ENCODE measurements around the gene CMTM4.
"Not testable (repeated sequence)": the region's sequence is repeated elsewhere in the genome, so short reads cannot be mapped to it uniquely, and the experiment has no call there.

Gene CMTM4

DNA sequence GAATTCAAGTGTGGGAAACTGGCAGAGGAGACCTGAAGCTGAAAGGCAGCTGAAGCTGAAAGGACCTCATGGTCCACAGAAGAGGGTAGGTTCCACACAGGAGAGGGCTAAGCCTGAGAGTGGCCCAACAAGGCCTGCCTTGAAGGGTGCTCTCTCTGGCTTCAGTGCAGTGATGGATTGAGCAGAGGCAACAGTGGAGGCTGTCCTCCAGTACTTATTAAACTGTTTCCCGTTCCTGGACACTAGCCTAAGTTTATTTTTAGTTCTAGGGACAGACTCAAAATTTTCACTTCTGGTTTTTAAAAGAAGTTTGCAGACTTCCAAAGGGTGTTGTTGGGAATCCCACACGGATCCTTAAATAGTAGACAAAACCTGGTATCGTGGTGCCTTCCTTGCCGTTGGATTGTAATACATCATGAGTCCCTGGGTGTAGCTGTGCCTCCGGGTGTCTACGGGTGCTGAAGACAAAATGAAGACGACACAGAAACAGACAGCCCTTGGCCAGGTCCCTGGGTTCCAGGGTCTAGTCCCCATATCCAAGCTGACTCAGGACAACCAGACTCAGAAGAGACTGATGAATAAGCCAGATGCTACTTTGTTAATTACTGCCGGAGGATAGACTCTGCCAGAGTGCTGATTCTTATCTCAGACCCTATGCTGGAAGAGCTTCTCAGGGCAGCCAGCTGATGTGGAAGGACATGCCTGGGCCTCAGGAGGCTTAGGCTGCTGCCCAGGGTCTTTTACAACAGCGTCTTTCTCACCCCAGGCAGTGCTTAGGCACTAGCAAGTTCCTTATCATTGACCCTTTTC is 7.1 kb upstream of the CMTM4 start:
- DNase-seq = no peak

DNA sequence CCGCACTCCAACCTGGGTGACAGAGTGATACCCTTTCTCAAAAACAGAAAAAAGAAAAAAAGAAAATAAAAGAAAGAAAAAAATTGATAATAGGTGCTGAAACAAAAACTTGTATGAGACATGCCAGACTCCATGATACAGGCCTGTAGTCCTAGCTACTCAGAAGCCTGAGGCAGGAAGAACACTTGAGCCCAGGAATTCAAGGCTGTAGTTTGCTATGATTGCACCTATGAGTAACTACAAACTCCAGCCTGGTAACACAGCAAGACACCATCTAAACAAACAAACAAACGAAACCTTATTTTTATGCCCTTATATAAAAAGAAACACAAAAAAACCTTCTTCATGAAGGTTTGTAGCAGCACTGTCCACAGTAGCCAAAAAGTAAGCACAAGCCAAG is 5.0 kb upstream of the CMTM4 start:
- no peak for DNase-seq

- DNase-seq = no peak
Observed at GRCh38 chr16:66701026-66701425, 4.5 kb upstream of the CMTM4 start.

DNA sequence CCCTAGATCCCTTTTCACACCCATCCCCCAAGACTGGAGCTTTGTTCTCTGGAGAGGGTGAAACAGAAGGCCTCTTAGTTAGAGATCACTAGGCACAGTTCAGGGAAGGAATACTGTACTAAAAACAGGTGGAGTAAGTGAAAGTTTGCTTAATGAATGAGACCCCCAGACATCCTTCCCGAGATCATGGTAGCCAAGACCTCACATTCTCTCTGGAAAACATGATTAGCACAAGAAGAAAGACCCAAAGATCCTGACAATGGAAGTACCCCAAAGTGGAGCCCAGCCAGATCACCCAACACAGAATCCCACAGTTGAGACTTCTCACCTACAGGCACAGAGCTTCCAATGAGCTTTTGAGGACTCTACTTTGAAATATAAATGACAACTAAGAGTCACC is 3.4 kb upstream of the CMTM4 start:
- DNase-seq = no peak

GRCh38 chr16:66698046-66698445 is 1.5 kb upstream of the CMTM4 start:
- no peak for DNase-seq

DNA sequence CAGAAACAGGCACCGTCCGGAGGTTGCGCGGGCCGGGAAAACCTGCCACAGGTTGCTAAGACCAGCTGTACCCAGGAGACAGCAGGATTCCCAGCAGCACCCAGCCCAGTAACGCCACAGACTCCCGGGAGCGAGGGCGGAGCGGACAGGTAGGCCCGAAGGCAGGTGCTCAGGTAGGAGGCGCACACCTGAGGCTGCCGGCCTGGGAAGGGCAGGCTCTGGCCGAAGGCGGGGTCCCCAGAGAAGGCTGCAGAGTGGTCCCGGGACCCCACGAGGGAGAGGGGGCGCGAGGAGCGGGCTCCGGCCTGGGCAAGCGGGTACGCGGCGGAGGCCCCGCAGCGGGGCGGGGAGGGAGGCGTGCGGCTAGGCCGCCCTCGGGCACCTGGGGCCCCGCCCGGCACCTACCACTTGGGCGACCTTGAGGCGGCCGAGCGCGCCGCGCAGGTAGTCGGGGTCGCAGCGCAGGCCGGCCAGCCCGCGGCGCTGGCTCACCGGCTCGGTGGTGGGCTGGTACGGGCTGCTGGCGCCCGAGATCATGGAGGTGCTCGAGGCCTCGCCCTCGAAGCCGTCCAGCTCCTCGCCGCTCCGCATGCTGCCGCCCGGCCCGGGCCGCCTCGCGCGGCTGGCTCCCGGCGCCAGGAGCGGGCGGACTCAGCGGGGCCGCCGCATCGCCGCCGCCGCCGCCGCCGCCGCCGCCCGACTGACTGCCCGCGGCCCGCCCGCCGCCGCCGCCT is 441 bp downstream of the CMTM4 start:
- DNase-seq = no peak

DNA sequence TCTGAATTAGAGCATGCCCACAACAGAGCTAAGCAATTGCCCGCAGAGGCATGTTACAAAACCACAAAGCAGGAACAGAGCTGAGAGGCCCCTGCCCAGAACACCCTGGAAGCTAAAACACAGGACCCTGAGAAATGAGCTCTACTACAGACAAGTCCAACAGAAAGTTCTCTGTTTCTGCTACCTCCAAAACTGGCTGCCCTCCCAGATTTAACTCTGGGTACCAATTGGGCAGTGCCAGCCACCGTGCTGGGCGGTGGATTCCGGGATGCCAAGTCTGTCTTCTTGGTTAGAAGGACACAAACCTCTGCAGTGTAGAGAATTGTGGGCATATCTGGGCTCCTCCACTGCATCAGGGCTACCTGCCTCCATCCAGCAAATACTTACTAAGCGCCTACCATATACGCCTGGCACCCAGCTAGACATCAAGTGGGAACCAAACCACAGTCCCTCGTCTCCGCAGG is 1.0 kb downstream of the CMTM4 start:
- DNase-seq = no peak

- no peak for DNase-seq
Observed at GRCh38 chr16:66693149-66693548, 3.4 kb downstream of the CMTM4 start.

DNA sequence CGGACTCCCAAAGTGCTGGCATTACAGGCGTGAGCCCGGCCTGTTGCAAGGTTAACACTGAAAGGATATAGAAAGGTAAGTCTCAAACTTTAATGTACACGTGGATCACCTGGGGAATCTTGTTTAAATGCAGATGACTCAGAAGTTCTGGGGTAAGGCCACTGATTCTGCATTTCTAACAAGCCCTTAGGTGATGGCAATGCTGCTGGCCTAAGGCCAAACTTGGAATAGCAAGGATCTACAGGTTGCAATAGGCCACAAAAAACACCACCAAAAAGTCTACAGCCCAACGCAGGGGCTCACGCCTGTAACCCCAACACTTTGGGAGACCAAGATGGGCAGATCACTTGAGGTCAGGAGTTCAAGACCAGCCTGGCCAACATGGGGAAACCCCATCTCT is 4.2 kb downstream of the CMTM4 start:
- no peak for DNase-seq

DNA sequence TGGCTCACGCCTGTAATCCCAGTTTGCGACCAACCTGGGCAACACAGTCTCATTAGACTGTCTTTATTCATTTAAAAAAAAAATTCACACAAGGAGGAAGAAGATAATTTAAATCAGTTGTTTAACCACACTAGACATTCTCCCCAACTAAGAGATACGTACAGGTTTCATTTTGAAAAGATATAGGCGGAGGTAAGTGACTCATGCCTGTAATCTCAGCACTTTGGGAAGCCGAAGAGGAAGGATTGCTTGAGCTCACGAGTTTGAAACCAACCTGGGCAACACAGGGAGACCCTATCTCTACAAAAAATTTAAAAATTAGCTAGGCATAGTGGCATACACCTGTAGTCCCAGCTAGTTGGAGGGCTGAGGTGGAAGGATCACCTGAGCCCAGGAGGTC is 5.3 kb downstream of the CMTM4 start:
- DNase-seq = no peak

DNA sequence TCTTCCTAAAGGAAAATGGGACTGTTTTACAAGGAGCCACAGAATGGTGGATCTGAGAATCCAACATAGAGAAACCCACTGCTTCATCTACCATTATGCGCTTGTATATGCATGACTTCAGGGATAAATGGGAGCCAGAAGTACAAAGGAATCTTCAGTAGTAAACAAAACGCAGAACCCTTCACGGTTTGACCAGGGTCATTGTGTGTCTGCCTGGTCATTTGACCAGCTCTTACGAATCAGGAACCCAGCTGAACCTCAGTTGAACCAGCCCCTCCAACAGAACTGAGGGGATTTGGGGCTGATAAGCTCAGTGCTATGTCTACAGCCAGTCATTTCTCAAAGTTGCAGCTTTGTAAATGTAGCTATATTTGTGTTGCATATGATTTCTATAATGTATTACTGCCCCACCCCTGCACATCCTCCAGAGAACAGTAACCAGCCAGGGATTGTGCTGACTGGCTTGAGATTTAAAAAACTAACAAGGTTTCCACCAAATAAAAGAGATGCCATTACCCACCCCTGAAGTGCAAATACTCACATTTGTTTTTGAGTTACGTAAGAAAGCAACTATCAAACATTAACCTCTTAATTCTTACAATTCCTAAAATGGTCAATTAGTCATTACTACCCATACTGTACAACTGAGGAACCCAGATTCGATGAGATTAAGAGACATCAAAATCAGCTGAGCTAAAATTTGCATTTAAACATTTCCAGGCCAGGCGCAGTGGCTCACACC is 6.3 kb downstream of the CMTM4 start:
- DNase-seq = no peak

DNA sequence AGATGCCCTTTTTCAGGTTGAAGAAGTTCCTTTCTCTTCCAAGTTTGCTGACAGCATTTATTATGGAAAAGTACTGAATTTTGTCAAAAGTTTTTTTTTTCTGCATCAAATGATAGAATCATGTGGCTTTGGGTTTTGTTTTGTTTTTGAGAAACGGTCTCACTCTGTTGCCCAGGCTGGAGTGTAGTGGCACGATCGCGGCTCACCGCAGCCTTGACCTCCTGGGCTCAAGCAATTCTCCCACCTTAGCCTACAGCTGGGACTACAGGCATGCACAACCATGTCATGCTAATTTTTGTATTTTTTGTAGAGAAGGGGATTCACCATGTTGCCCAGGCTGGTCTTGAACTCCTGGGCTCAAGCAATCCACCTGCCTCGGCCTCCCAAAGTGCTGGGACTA is 7.3 kb downstream of the CMTM4 start:
- DNase-seq = no peak

- no peak for DNase-seq
Observed at GRCh38 chr16:66687906-66688625, 8.5 kb downstream of the CMTM4 start.

DNA sequence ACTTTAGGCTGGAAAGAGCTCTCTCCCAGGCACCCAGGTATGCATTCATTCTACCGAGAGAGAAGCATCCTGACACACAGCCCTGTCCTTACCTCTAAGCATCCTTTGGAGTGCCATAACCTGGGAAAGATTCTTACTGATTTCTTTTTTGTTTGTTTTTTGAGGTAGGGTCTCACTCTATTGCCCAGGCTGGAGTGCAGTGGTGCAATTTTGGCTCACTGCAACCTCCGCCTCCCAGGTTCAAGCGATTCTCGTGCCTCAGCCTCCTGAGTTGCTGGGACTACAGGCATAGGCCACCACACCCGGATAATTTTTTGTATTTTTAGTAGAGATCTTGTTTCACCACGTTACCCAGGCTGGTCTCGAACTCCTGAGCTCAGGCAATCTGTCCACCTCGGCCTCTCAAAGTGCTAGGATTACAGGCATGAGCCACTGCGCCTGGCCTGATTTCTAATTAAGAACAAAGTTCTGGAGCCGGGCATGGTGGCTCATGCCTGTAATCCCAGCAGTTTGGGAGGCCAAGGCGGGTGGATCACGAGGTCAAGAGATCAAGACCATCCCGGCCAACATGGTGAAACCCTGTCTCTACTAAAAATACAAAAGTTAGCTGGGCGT is 10.9 kb downstream of the CMTM4 start:
- DNase-seq = not testable (repeated sequence)

DNA sequence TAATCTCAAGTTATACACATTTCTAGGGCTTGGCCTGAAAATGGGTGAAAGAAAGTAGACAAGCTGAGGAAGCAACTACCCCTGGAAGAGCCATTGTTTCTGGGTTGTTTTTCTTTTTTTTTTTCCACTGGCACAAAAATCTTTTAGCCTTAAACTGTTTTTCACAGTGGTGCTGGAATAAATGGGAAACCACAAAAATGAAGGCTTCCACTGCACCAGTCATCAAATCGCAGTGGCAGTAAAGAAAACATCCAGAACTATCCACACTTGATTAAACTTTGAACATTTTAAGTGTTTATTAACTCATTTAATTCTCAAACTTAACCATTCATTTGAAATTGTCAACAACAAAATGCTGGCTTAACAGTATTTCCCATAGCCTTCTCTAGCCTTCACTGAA is 14.3 kb downstream of the CMTM4 start:
- DNase-seq = no peak

- DNase-seq = no peak
Observed at GRCh38 chr16:66681676-66682075, 14.9 kb downstream of the CMTM4 start.

- no peak for DNase-seq
Observed at GRCh38 chr16:66678337-66678736, 18.2 kb downstream of the CMTM4 start.

DNA sequence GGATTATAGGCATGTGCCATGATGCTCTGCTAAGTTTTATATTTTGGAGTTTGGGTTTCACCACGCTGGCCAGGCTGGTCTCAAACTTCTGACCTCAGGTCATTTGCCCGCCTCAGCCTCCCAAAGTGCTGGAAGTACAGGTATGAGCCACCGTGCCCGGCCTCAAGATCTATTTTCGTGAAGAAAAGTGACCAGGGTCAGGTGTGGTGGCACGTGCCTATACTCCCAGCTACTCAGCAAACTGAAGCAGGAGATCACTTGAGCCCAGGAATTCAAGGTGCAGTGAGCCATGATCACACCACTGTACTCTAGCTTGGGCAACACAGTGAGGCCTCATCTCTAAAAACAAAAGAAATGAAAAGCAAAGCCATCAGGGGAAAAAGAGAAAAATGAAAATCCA is 18.7 kb downstream of the CMTM4 start:
- no peak for DNase-seq

GRCh38 chr16:66677179-66677578 is 19.4 kb downstream of the CMTM4 start:
- no peak for DNase-seq

DNA sequence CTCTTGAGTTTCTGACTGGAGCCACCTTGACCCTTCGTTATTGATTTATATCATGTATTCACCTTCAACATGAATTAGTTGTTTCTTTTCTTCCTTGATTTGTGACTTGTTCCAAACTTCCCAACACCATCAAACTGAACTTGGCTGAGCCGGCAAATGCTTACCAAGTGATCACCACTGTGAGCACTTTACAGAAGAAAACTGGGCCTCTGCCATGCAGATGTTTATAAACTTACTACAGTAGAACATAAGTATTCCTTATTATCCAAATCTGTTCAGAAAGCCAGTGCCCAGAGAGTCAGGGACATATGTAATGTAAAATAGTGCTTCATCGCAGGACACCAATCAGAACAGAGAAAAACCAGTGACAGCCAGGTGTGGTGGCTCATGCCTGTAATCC is 19.9 kb downstream of the CMTM4 start:
- no peak for DNase-seq

- DNase-seq = no peak
Observed at GRCh38 chr16:66673691-66674090, 22.9 kb downstream of the CMTM4 start.

DNA sequence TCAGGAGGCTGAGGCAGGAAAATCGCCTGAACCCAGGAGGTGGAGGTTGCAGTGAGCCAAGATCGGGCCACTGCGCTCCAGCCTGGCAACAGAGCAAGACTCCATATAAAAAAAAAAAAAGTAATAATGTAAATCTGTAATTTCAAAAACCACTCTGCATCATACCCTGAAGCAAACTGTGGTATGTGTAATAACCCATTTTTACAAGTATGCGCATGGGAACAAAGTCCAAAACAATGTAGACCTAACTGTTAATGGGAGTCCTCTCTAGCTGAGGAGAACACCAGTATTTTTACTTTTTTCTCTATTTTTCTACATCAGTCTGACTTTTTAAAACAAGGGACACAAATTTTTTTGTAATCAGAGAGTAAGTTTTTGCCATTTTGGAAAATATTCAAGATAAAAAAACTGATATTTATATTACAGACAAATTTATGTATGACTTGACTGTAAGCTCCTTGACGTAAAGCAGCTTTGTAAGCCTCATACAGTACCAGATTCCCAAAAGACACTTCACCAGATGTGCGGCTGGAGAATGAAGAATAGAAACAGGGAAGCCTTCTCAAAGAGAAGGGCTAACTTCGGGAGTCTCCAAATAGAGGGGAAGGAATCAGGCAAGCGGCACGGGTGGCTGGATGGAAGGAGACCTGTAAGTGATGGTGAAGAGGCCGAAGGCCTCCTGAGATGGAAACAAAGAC is 25.7 kb downstream of the CMTM4 start:
- no peak for DNase-seq
